Measurements from ENCODE around the gene AIFM3.
"Not testable (repeated sequence)": the region's sequence is repeated elsewhere in the genome, so short reads cannot be mapped to it uniquely, and the experiment has no call there.

AIFM3 gene

GRCh38 chr22:20966883-20967696 lies at the start of gene AIFM3:
Gene AIFM3 (plus strand): TSS chr22:20967255. CDS start chr22:20967945, 690 bp downstream.
- no peak for DNase-seq

- peak in 1 of 2 experiments; percentile 3 for DNase-seq
Observed at GRCh38 chr22:20918663-20919218, 48.3 kb upstream of the AIFM3 start.

- no peak for DNase-seq
Observed at GRCh38 chr22:20919718-20920117, 47.3 kb upstream of the AIFM3 start.

GRCh38 chr22:20920881-20921203 lies 46.2 kb upstream of the AIFM3 start:
- DNase-seq, result no peak

- DNase-seq, result no peak
Observed at GRCh38 chr22:20922141-20922751, 44.8 kb upstream of the AIFM3 start.

GRCh38 chr22:20926243-20926642 lies 40.8 kb upstream of the AIFM3 start:
- DNase-seq, result no peak

GRCh38 chr22:20927940-20928572 lies 39.0 kb upstream of the AIFM3 start:
- DNase-seq, result no peak

GRCh38 chr22:20928573-20928967 lies 38.5 kb upstream of the AIFM3 start:
- no peak for DNase-seq

- DNase-seq, result no peak
Observed at GRCh38 chr22:20930004-20930403, 37.1 kb upstream of the AIFM3 start.

- not testable (repeated sequence) for DNase-seq
Observed at GRCh38 chr22:20930435-20930834, 36.6 kb upstream of the AIFM3 start.

- DNase-seq, result no peak
Observed at GRCh38 chr22:20931126-20931654, 35.9 kb upstream of the AIFM3 start.

- no peak for DNase-seq
Observed at GRCh38 chr22:20933910-20934309, 33.1 kb upstream of the AIFM3 start.

GRCh38 chr22:20935049-20935448 lies 32.0 kb upstream of the AIFM3 start:
- not testable (repeated sequence) for DNase-seq

- not testable (repeated sequence) for DNase-seq
Observed at GRCh38 chr22:20935780-20936539, 31.1 kb upstream of the AIFM3 start.

- no peak for DNase-seq
Observed at GRCh38 chr22:20937031-20937793, 29.8 kb upstream of the AIFM3 start.

GRCh38 chr22:20937794-20938671 lies 29.0 kb upstream of the AIFM3 start:
- no peak for DNase-seq

GRCh38 chr22:20939457-20940185 lies 27.4 kb upstream of the AIFM3 start:
- DNase-seq, result not testable (repeated sequence)

GRCh38 chr22:20940186-20940651 lies 26.8 kb upstream of the AIFM3 start:
- DNase-seq, result no peak

- no peak for DNase-seq
Observed at GRCh38 chr22:20940904-20941385, 26.1 kb upstream of the AIFM3 start.

Data from SHP77 (cell line).